Coronary artery (tissue), 2 donors: ENCODE results near the gene CD99L2.

Source experiments
- DNase-seq: peaks from one replicate; pipeline ENCODE4 v3.0.0-alpha.2; 2017; ENCODE audit warnings: low spot score
- H3K27ac ChIP-seq, 2 donors: fragments of 200-600 bp; sonication (generic); one replicate each; pipeline ENCODE4 v1.5.1; 2016 to 2019
- H3K4me3 ChIP-seq: fragments of 200-600 bp; sonication (generic); 2 replicates; pipeline ENCODE4 v1.5.1; 2016; ENCODE audit warnings: mild to moderate bottlenecking, moderate library complexity
- TF ChIP-seq, protein P1 (sequence below): fragments of 200-600 bp; sonication (generic); IDR thresholded peaks from one replicate; pipeline ENCODE4 v1.5.1; 2019; ENCODE audit warnings: antibody characterized with exemption

Gene CD99L2

DNA sequence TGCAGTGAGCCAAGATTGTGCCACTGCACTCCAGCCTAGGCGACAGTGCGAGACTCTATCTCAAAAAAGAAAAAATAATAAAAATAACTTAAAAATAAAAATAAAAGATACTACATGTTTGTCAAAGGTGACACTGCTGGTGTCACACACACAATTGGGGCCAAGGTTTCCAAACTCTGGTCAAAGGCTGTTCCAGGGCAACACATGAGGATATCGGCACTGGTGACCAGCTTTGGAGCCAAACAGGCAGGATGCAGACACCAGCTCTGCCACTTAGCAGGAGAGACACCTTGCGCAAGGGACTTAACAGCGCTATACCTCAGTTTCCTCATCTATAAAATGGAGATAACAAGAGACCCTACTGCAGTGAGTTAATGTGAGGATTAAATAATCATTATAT lies 52.3 kb downstream of the CD99L2 start:
- DNase-seq, result no peak
- Histone ChIP-seq H3K27ac (no peak overlapping the region), H3K4me3 (no peak overlapping the region)
- TF ChIP-seq, protein P1, sequence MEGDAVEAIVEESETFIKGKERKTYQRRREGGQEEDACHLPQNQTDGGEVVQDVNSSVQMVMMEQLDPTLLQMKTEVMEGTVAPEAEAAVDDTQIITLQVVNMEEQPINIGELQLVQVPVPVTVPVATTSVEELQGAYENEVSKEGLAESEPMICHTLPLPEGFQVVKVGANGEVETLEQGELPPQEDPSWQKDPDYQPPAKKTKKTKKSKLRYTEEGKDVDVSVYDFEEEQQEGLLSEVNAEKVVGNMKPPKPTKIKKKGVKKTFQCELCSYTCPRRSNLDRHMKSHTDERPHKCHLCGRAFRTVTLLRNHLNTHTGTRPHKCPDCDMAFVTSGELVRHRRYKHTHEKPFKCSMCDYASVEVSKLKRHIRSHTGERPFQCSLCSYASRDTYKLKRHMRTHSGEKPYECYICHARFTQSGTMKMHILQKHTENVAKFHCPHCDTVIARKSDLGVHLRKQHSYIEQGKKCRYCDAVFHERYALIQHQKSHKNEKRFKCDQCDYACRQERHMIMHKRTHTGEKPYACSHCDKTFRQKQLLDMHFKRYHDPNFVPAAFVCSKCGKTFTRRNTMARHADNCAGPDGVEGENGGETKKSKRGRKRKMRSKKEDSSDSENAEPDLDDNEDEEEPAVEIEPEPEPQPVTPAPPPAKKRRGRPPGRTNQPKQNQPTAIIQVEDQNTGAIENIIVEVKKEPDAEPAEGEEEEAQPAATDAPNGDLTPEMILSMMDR, result no peak

DNA sequence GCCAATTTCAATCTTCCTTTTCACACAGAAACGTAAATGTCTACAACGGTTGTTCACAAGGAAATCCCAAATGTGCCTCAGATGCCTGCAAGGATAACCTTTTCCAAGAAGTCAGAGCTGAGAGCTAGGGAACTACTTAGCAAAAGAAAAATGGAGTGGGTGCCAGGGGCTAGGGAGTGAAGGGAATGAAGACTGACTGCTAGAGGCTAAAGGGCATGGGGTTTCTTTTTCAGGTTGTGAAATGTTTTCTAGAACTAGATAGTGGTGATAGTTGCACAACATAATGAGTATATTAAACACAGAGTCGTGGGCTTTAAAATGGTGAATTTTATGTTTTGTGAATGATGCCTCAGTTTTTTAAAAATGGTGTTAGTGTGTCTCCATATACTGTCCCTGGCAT lies 53.4 kb downstream of the CD99L2 start:
- no peak overlapping the region for H3K27ac ChIP-seq
- TF ChIP-seq, protein P1, result no peak
- H3K4me3 ChIP-seq, result no peak overlapping the region
- no peak for DNase-seq

DNA sequence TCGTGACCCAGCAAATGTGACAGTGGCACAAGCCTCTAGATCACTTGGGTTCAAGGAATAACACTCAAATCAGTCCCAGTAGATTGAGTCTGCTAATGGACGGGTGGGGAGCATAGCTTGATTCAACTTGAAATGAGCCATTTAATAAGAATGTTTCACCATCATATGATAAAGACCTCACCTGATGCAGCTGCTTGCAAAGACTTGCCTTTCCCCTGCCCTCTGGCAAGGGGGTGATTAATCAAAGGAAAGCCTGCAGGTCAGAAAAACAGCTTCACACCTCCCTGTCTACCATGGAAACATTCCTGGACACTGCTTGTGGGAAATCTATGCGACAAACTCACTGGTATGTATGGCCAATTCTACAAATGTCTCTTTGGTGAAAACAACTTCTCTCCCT lies 54.5 kb downstream of the CD99L2 start:
- H3K4me3 ChIP-seq, result no peak overlapping the region
- H3K27ac ChIP-seq, result no peak overlapping the region
- DNase-seq, result no peak
- TF ChIP-seq, protein P1, result no peak

DNA sequence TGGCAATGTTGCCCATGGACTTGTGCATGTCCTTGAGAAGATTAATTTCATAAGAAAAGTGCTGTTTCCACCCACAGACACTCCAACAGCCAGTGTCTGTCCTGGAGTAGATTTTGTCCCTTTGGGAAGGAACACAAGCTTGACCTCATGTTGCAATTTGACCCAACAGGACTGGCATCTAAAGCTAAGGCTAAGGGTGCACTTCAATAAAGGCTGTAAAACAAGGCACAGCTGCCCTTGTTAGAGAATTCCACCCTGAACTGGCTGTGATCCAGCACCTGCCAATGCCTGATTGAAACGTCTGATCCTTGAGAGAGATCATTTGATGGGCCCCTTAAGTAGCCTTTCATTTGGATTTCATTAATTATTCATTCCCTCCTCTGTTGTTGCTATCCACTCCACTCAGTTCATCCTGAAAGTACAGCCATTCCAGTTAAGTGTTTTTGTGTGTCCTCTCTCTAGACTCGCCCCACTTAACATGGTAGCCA lies 56.2 kb downstream of the CD99L2 start:
- Histone ChIP-seq H3K4me3 (no peak overlapping the region), H3K27ac (no peak overlapping the region)
- no peak for DNase-seq
- TF ChIP-seq, protein P1, result no peak

DNA sequence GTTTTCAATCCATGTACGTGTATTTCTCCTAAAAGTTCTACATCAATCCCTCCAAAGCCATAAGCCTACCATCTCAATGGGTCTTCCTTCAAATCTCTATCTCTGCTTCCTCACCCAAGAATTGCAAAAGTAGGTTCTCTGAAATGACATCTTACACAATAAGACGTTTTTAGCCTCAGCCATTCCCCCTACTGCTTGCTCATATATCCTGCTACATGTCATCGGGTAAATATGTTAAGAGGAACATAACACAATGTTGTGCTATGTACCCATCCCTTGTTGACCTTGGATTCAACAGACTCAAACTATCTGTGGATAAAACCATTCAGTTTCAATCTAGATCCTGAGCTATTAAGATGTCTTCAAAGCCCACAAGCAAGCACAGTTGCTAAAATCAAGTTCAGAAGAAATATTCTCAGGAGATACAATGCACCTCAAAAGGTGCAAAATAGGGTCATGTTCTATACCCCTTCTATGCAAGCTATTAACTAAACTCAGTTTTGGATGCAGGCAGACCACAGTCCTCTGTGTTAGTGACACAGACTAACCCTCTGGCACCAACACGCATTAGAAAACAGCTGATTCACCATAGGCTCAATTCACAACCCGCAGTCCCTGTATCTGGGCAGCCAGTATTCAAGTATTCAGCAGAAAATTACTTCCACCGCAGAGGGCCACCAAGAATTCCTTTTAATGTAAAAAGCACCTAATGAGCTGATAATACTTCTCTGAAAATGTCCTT lies 56.8 kb downstream of the CD99L2 start:
- DNase-seq, result no peak
- no peak overlapping the region for H3K27ac ChIP-seq
- TF ChIP-seq, protein P1, result no peak
- H3K4me3 ChIP-seq, result no peak overlapping the region

DNA sequence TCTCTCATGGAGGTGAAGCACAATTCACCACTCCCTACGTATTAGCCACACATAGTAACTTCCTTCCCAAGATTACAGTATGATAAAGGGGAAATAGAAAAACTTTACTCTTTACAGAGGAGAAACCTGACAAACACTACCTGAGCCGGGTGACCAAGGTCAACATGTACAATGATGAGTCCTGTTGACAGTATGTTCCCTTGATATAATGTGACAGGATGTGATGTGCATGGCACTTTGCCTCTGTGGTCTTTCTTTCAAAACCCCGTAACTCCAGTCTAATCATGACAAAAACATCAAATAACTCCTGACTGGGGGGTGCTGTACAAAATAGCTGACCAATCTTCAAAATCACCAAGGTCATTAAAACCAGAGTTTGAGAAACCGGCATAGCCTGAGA lies 60.6 kb downstream of the CD99L2 start:
- DNase-seq, result no peak
- H3K4me3 ChIP-seq, result no peak overlapping the region
- no peak overlapping the region for H3K27ac ChIP-seq
- TF ChIP-seq, protein P1, result no peak

DNA sequence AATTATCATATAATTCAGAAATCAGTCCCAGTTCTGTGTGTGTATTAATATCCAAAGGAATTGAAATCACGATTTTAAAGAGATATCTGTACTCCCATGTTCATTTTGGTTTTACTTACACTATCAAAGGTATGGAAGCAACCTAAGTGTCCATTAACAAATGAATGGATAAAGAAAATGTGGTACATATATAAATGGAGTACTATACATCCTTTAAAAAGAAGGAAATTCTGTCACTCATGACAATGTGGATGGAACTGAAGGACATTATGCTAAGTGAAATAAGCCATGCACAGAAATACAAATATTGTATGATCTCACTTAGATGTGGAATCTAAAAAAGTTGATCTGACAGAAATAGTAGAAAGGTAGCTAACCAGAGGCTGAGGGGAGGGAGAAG lies 63.8 kb downstream of the CD99L2 start:
- DNase-seq, result no peak
- TF ChIP-seq, protein P1, result no peak
- H3K27ac ChIP-seq, result no peak overlapping the region
- H3K4me3 ChIP-seq, result no peak overlapping the region
